ENCODE data around the gene MOK.
"Not testable (repeated sequence)": the region's sequence is repeated elsewhere in the genome, so short reads cannot be mapped to it uniquely, and the experiment has no call there.

Gene MOK

GRCh38 chr14:102280376-102280962, 24.5 kb downstream of the MOK start:
- DNase-seq = no peak

GRCh38 chr14:102279688-102280348, 25.1 kb downstream of the MOK start:
- DNase-seq = peak; percentile 35

- no peak for DNase-seq
These were observed 25.7 kb downstream of the MOK start for GRCh38 chr14:102279282-102279681.

- no peak for DNase-seq
These were observed 26.4 kb downstream of the MOK start for GRCh38 chr14:102278631-102278935.

GRCh38 chr14:102277874-102278630, 26.9 kb downstream of the MOK start:
- DNase-seq = no peak

GRCh38 chr14:102275866-102276265, 29.1 kb downstream of the MOK start:
- DNase-seq = no peak

- DNase-seq = no peak
These were observed 32.6 kb downstream of the MOK start for GRCh38 chr14:102272392-102272791.

GRCh38 chr14:102264775-102265174, 40.2 kb downstream of the MOK start:
- DNase-seq = no peak

GRCh38 chr14:102264355-102264754, 40.6 kb downstream of the MOK start:
- no peak for DNase-seq

GRCh38 chr14:102262929-102263462, 42.0 kb downstream of the MOK start:
- no peak for DNase-seq

- DNase-seq = no peak
These were observed 46.8 kb downstream of the MOK start for GRCh38 chr14:102258136-102258535.

GRCh38 chr14:102256716-102257115, 48.2 kb downstream of the MOK start:
- no peak for DNase-seq

GRCh38 chr14:102255401-102256190, 49.4 kb downstream of the MOK start:
- no peak for DNase-seq

GRCh38 chr14:102252834-102253801, 51.8 kb downstream of the MOK start:
- no peak for DNase-seq

- no peak for DNase-seq
These were observed 53.8 kb downstream of the MOK start for GRCh38 chr14:102251161-102251560.

- DNase-seq = no peak
These were observed 54.3 kb downstream of the MOK start for GRCh38 chr14:102250636-102251035.

- DNase-seq = no peak
These were observed 55.0 kb downstream of the MOK start for GRCh38 chr14:102249981-102250380.

GRCh38 chr14:102249041-102249440, 55.9 kb downstream of the MOK start:
- DNase-seq = no peak

- no peak for DNase-seq
These were observed 56.8 kb downstream of the MOK start for GRCh38 chr14:102248121-102248520.

- DNase-seq = no peak
These were observed 58.9 kb downstream of the MOK start for GRCh38 chr14:102246071-102246470.

GRCh38 chr14:102243795-102244194, 61.2 kb downstream of the MOK start:
- DNase-seq = not testable (repeated sequence)

- no peak for DNase-seq
These were observed 63.8 kb downstream of the MOK start for GRCh38 chr14:102241147-102241546.
